ENCODE measurements around the gene DMC1. TPM values are rescaled to one million over a fixed set of nuclear protein-coding genes. Genes with fewer than 3 reads are reported as not detected.

Gene DMC1
- total and polyA plus RNA-seq, 9 of the 15 experiments (the other 6 are each of a cell fraction or from before 2014, with no cell fraction given) = 5.5 to 55.5 (median 9.8) TPM

DNA sequence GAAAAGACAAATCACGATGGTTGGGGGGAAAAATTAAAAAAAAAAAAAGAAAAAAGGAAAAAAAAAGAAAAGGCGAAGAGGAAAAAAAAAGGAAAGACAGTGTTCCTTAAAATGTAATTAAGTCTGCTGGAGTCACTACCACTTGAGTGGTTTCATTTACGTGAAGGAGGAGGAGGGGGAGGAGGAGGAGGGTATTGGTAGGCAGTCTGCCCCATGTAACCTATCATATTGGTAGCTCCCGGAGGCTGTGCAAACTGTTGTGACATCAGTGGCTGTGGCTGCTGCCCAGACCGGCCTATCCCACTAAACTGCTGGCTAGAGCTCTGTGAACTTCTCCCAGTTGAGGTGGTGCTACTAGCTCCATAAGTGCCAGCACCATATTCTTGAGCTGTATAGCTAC is 84.2 kb downstream of the DMC1 start:
- Histone ChIP-seq H3K4me3 (no peak overlapping the region), H3K27ac (ENCODE audit: extremely low read depth, low read depth, low read length) (no peak overlapping the region), H3K9me3 (replicated peaks; ENCODE audit: control insufficient read depth, insufficient read depth, low read depth, low read length) (no peaks in the 10 kb centered on the region), H3K9ac (ENCODE audit: insufficient read depth in 1 of 2, low read depth in 2 of 2, low read length in 2 of 2) (no peak overlapping the region), H3K9me1 (ENCODE audit: control insufficient read depth, insufficient read depth, low read length) (peaks cover 3% of the 10 kb centered on the region), H3K79me2 (ENCODE audit: control insufficient read depth, insufficient read depth, low read length) (no peaks in the 10 kb centered on the region; the same call in 1 of the 3 replicates), H3K36me3 (ENCODE audit: control insufficient read depth, insufficient read depth, low read length) (peaks cover 95% of the 10 kb centered on the region), H2AFZ (ENCODE audit: low read depth, low read length) (no peak overlapping the region), H3K4me1 (replicated peaks in 1 of 2; ENCODE audit: control insufficient read depth in 2 of 2, insufficient read depth in 2 of 2, low read length in 2 of 2) (no peaks in the 10 kb centered on the region), H3K27me3 (ENCODE audit: control insufficient read depth in 2 of 2, insufficient read depth in 2 of 2, low read length in 2 of 2) (no peaks in the 10 kb centered on the region), H4K20me1 (replicated peaks; ENCODE audit: control insufficient read depth, insufficient read depth, low read length) (no peaks in the 10 kb centered on the region), H3K4me2 (ENCODE audit: insufficient read depth, low read length) (no peak overlapping the region)
- intact Hi-C loops (cut with micrococcal nuclease) (no loop called here), in situ Hi-C loops (cut with MboI) (no loop called here)
- DNase-seq (ENCODE audit: extremely low read depth in 1 of 4, low spot score in 3 of 4) (no peak), FAIRE-seq (no peak), ATAC-seq (no peak)
- WGBS (ENCODE audit: insufficient coverage, low coverage, missing lambda C conversion rate) = 81% methylated on average over 2 of the region's 5 CpGs
- CTCF ChIA-PET (ENCODE audit: low intra/inter-chr PET ratio) = no interaction called here
- no TSS peak for BruUV-seq (replicated peaks)
- POLR2A ChIA-PET = interaction anchor here (0.6 kb wide), 1 partner anchor 38 kb away, joined by 3 read pairs; no protein-coding TSS in a partner anchor
- TF ChIP-seq POLR2A (conservative IDR thresholded peaks at IDR 0.05) (peak; percentile 21; the same call in 1 of the 2 replicates), GTF2E2 (tag; IDR thresholded peaks at IDR 0.05) (no peak), POLR2AphosphoS5 (IDR thresholded peaks at IDR 0.05; ENCODE audit: control insufficient read depth, insufficient read depth, low read depth, low read length) (no peak), EZH2 (IDR thresholded peaks at IDR 0.05; ENCODE audit: borderline replicate concordance, low read depth, low read length) (no peak), CC2D1A (IDR thresholded peaks at IDR 0.05) (no peak), ZKSCAN3 (CRISPR knock-in tag; IDR thresholded peaks at IDR 0.05) (no peak), CBX2 (IDR thresholded peaks at IDR 0.05; ENCODE audit: insufficient read depth, low read length, poor library complexity, severe bottlenecking) (no peak)
- TF ChIP-seq, protein P1, sequence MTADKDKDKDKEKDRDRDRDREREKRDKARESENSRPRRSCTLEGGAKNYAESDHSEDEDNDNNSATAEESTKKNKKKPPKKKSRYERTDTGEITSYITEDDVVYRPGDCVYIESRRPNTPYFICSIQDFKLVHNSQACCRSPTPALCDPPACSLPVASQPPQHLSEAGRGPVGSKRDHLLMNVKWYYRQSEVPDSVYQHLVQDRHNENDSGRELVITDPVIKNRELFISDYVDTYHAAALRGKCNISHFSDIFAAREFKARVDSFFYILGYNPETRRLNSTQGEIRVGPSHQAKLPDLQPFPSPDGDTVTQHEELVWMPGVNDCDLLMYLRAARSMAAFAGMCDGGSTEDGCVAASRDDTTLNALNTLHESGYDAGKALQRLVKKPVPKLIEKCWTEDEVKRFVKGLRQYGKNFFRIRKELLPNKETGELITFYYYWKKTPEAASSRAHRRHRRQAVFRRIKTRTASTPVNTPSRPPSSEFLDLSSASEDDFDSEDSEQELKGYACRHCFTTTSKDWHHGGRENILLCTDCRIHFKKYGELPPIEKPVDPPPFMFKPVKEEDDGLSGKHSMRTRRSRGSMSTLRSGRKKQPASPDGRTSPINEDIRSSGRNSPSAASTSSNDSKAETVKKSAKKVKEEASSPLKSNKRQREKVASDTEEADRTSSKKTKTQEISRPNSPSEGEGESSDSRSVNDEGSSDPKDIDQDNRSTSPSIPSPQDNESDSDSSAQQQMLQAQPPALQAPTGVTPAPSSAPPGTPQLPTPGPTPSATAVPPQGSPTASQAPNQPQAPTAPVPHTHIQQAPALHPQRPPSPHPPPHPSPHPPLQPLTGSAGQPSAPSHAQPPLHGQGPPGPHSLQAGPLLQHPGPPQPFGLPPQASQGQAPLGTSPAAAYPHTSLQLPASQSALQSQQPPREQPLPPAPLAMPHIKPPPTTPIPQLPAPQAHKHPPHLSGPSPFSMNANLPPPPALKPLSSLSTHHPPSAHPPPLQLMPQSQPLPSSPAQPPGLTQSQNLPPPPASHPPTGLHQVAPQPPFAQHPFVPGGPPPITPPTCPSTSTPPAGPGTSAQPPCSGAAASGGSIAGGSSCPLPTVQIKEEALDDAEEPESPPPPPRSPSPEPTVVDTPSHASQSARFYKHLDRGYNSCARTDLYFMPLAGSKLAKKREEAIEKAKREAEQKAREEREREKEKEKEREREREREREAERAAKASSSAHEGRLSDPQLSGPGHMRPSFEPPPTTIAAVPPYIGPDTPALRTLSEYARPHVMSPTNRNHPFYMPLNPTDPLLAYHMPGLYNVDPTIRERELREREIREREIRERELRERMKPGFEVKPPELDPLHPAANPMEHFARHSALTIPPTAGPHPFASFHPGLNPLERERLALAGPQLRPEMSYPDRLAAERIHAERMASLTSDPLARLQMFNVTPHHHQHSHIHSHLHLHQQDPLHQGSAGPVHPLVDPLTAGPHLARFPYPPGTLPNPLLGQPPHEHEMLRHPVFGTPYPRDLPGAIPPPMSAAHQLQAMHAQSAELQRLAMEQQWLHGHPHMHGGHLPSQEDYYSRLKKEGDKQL (CRISPR knock-in tag; IDR thresholded peaks at IDR 0.05; ENCODE audit: borderline replicate concordance) = no peak
- TF ChIP-seq, protein P2, sequence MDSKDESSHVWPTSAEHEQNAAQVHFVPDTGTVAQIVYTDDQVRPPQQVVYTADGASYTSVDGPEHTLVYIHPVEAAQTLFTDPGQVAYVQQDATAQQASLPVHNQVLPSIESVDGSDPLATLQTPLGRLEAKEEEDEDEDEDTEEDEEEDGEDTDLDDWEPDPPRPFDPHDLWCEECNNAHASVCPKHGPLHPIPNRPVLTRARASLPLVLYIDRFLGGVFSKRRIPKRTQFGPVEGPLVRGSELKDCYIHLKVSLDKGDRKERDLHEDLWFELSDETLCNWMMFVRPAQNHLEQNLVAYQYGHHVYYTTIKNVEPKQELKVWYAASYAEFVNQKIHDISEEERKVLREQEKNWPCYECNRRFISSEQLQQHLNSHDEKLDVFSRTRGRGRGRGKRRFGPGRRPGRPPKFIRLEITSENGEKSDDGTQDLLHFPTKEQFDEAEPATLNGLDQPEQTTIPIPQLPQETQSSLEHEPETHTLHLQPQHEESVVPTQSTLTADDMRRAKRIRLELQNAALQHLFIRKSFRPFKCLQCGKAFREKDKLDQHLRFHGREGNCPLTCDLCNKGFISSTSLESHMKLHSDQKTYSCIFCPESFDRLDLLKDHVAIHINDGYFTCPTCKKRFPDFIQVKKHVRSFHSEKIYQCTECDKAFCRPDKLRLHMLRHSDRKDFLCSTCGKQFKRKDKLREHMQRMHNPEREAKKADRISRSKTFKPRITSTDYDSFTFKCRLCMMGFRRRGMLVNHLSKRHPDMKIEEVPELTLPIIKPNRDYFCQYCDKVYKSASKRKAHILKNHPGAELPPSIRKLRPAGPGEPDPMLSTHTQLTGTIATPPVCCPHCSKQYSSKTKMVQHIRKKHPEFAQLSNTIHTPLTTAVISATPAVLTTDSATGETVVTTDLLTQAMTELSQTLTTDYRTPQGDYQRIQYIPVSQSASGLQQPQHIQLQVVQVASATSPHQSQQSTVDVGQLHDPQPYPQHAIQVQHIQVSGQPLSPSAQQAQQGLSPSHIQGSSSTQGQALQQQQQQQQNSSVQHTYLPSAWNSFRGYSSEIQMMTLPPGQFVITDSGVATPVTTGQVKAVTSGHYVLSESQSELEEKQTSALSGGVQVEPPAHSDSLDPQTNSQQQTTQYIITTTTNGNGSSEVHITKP (IDR thresholded peaks at IDR 0.05; ENCODE audit: partially characterized antibody) = peak; percentile 90
- TF ChIP-seq, protein P3, sequence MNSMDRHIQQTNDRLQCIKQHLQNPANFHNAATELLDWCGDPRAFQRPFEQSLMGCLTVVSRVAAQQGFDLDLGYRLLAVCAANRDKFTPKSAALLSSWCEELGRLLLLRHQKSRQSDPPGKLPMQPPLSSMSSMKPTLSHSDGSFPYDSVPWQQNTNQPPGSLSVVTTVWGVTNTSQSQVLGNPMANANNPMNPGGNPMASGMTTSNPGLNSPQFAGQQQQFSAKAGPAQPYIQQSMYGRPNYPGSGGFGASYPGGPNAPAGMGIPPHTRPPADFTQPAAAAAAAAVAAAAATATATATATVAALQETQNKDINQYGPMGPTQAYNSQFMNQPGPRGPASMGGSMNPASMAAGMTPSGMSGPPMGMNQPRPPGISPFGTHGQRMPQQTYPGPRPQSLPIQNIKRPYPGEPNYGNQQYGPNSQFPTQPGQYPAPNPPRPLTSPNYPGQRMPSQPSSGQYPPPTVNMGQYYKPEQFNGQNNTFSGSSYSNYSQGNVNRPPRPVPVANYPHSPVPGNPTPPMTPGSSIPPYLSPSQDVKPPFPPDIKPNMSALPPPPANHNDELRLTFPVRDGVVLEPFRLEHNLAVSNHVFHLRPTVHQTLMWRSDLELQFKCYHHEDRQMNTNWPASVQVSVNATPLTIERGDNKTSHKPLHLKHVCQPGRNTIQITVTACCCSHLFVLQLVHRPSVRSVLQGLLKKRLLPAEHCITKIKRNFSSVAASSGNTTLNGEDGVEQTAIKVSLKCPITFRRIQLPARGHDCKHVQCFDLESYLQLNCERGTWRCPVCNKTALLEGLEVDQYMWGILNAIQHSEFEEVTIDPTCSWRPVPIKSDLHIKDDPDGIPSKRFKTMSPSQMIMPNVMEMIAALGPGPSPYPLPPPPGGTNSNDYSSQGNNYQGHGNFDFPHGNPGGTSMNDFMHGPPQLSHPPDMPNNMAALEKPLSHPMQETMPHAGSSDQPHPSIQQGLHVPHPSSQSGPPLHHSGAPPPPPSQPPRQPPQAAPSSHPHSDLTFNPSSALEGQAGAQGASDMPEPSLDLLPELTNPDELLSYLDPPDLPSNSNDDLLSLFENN (IDR thresholded peaks at IDR 0.05; ENCODE audit: low read depth in 2 of 2, low read length in 2 of 2) = no peak

All from K562 (cell line).